Measurements from ENCODE around the gene ESRRB.

- TF ChIP-seq CTCF (IDR thresholded peaks at IDR 0.05) (no peak), EP300 (IDR thresholded peaks at IDR 0.05) (no peak), POLR2AphosphoS5 (IDR thresholded peaks at IDR 0.05) (no peak)
Observed at GRCh38 chr14:76462330-76462729, 86.4 kb downstream of the ESRRB start.

Data from stomach (tissue), 4 donors.